ENCODE data around the gene RAB6B.

The RAB6B gene

GRCh38 chr3:133934996-133935842 is 39.5 kb upstream of the RAB6B start:
- no peak for DNase-seq (ENCODE audit: low read depth)
- no peak for TF ChIP-seq CTCF (conservative IDR thresholded peaks at IDR 0.05; ENCODE audit: low read depth, low read length)
- H3K4me3 ChIP-seq (ENCODE audit: low read depth, low read length): no peak overlapping the region

- no peak for DNase-seq (ENCODE audit: low read depth)
- no peak overlapping the region for H3K4me3 ChIP-seq (ENCODE audit: low read depth, low read length)
- no peak for TF ChIP-seq CTCF (conservative IDR thresholded peaks at IDR 0.05; ENCODE audit: low read depth, low read length)
These were observed 38.6 kb upstream of the RAB6B start for GRCh38 chr3:133934073-133934970.

- no peak for TF ChIP-seq CTCF (conservative IDR thresholded peaks at IDR 0.05; ENCODE audit: low read depth, low read length)
- no peak overlapping the region for H3K4me3 ChIP-seq (ENCODE audit: low read depth, low read length)
- DNase-seq (ENCODE audit: low read depth): no peak
These were observed 37.7 kb upstream of the RAB6B start for GRCh38 chr3:133933097-133934024.

GRCh38 chr3:133932009-133932408 is 36.3 kb upstream of the RAB6B start:
- TF ChIP-seq CTCF (conservative IDR thresholded peaks at IDR 0.05; ENCODE audit: low read depth, low read length): no peak
- H3K4me3 ChIP-seq (ENCODE audit: low read depth, low read length): no peak overlapping the region
- DNase-seq (ENCODE audit: low read depth): no peak

- H3K4me3 ChIP-seq (ENCODE audit: low read depth, low read length): no peak overlapping the region
- no peak for TF ChIP-seq CTCF (conservative IDR thresholded peaks at IDR 0.05; ENCODE audit: low read depth, low read length)
- DNase-seq (ENCODE audit: low read depth): no peak
These were observed 35.4 kb upstream of the RAB6B start for GRCh38 chr3:133931084-133931483.

- peak; percentile 89 for TF ChIP-seq CTCF (conservative IDR thresholded peaks at IDR 0.05; ENCODE audit: low read depth, low read length)
- peak; percentile 93 for DNase-seq (ENCODE audit: low read depth)
These were observed 34.8 kb upstream of the RAB6B start for GRCh38 chr3:133930341-133930933.

More at GRCh38 chr3:133930341-133930933, 34.8 kb upstream of the RAB6B start:
- no peak overlapping the region for H3K4me3 ChIP-seq (ENCODE audit: low read depth, low read length)
